ENCODE results near the gene MAD2L2.

GRCh38 chr1:11681071-11681771 is at the start of gene MAD2L2:
- TF ChIP-seq POLR2A (IDR thresholded peaks at IDR 0.05), result no peak
- no peak for TF ChIP-seq CTCF (IDR thresholded peaks at IDR 0.05)
